ENCODE results near the gene ETF1.

The ETF1 gene

DNA sequence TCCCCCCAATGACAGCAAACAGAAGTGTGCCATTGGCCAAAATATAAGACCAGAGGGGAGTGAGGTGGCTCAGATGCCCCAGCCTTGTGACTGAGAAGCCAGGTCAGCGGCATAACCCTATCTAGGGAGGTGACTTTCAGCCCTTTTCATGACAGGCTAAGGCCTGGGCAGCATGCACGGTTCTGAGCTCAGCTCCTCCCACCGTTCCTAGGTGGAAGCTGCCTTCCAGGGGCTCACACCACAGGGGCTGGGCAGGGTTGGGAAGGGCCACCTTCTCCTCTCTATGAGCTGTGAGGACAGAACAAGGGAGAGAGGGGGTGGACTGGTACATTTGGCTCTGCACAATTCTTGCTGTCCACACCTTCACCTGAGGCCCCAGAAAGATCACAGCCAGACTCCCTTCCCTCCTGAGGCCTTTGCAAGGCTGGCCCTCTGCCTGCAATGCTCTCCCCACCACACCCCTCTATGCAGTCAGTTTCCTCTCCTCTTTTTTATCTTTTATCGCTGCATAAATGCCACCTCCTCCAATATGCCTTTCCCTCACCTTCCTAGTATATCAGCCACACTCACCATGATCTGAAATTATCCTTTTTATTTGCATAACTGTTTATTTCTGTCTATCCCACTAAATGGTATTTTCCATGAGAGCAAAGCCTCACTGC lies 82.9 kb downstream of the ETF1 start:
- DNase-seq: no peak

DNA sequence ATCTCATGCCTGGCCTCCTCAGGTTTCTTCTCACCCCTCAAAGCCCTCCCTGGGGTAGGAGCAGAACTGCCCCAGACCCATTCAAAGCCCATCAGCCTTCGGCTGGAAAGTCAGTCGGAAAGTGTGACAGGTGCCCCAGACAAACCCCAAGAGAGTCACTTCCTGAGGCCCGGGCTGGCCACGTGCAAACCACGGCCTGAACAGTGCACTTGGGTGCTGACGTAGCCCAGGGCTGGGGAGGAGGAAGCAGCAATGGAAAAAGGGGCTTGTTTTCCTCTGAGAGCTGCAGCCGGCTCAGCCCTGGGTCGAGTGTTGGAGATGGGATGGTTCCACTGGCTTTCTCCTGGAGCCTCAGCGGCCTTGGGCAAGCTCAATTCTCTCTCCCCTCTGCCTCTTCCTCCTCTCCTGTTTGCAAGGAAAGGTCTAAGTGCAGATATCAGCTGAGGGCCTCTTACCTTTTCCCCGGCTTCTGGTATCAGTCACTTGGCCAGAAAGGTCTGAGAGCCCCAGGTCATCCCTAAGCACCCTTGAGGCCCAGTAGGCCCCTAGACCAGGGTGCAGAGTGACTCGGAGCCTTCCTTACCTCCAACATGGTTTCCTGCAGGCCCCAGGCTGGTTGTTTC lies 83.6 kb downstream of the ETF1 start:
- DNase-seq: no peak

DNA sequence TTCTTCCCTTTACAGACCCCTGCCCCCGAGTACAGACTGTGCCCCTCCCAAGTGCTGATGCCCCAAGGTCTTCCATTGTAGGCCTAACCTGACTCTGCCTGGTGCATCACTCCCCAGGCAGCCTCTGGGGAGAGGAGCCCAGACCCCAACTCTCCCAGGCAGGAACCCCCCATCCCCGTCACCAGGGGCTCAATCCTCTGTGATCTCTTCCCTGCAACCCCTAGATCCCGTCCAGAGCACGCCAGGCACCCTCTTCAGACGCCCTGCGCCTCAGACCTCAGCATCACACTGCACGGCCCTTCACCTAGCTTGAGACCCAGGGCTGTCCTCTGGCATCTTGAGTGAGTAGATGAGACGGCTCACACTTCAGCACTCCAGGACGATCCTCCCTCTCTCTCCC lies 84.2 kb downstream of the ETF1 start:
- DNase-seq: no peak

DNA sequence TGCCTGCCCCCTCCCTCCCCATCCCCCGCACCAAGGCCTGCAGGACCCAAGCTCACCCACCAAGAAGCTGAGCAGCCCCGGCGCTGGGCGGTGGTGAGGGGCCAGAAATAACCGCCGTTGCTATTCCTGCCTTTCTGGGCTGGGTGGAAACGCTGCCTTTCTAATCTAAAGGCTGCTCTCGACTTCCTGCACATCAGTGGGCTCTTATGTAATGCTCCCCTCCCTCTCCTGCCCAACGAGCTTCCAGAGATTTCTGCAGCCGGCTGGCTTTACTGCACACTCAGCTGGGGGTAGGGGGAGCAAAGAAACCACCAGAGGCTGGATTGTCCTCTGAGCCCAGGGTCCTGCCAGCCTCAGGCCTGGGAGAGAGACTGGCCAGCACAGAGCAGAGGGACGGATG lies 84.7 kb downstream of the ETF1 start:
- DNase-seq: no peak

DNA sequence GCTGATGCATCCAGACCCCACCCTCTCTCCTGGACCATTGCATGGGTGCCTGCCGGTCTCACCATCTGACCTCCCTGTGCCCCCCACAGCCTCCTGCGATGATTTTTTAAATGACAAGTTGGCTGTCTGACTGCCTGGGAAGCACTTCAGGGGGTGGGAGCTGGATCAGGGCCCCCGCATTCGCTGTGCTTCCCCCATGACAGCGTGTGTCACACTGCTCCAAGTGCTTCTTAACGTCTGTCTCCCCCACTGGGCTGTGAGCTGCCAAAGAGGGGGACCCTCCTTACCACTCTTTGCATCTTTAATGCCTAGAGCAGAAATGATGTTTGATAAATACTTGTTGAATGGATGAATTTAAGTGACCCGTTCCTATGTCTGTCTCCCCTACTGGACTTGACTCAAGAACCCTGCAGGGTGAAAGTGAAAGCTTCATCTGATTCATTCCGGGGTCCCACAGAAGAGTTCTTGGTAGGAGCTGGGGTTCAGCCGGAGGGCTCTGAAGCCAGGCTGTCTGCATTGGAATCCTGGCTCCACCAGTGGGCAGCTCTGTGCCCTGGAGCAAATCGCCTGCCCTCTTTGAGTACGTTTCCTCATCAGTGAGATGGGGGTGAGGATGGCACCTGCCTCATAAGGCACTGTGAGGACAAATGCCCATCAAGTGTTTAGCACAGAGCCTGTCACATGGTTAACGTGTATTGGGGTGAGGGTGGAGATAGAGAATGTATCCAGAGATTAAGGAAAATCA lies 85.3 kb downstream of the ETF1 start:
- DNase-seq: no peak

Data from midbrain (tissue), 1 donor.